H1 (cell line): ENCODE results near the gene EIF3J. TPM values are rescaled to one million over a fixed set of nuclear protein-coding genes. Genes with fewer than 3 reads are reported as not detected.

Experiments used
- CBX8 ChIP-seq: fragments of 300-800, 300-1000 bp; sonication (generic); IDR thresholded peaks from 2 replicates; pipeline ENCODE4 v1.7.1; 2016; ENCODE audit warnings: low read depth, low read length, borderline replicate concordance
- HDAC6 ChIP-seq: IDR thresholded peaks from one replicate; pipeline ENCODE4 v1.7.1; 2012; ENCODE audit warnings: low read depth, mild to moderate bottlenecking, inconsistent platforms, low read length, moderate library complexity
- TCF12 ChIP-seq: IDR thresholded peaks from 2 replicates; pipeline ENCODE4 v1.6.1; 2011; ENCODE audit warnings: low read depth, mild to moderate bottlenecking, low read length
- polyA plus RNA-seq, 7 experiments: library from polyadenylated mRNA; depleted of rRNA in 3 of 7; stranded (reverse) in 5 of 7; unstranded in 2 of 7; fragments of >200 nt in 5 of 7; fragments of 200-250 nt in 2 of 7; gene quantifications; 1 replicate in 5 of 7; 2 replicates in 1 of 7; 4 replicates in 1 of 7; pipeline versions ENCODE4 v1.2.1 to v1.2.3, GENCODE V29; 2011 to 2013; ENCODE audit warnings: missing spikeins in 2 of 7, mixed read lengths in 2 of 7
- total RNA-seq: library from RNA; stranded (reverse); fragmentation: NEBNext Ultra II Directional; extraction: Animal tissue kit (Norgen Biotek cat#: 25700); gene quantifications from 2 replicates; pipeline ENCODE4 v1.2.1, GENCODE V29; 2021

EIF3J gene
- total and polyA plus RNA-seq, 2 of the 8 experiments (the other 6 are each of a cell fraction or from before 2014, with no cell fraction given) = 26.8 to 119 TPM

- TF ChIP-seq TCF12 (no peak), CBX8 (no peak), HDAC6 (no peak)
Observed at GRCh38 chr15:44591326-44591725, 54.4 kb downstream of the EIF3J start (continued).
